ENCODE measurements around the gene AJAP1.

AJAP1 gene

GRCh38 chr1:4677608-4678007, 23.2 kb downstream of the AJAP1 start:
- Histone ChIP-seq H3K27ac (ENCODE audit: low read length) (no peak overlapping the region), H3K4me3 (ENCODE audit: low read length) (no peak overlapping the region), H2AFZ (ENCODE audit: low read length) (no peak overlapping the region), H3K36me3 (replicated peaks; ENCODE audit: insufficient read depth, low read length) (no peaks in the 10 kb centered on the region), H3K4me2 (ENCODE audit: low read depth, low read length) (no peak overlapping the region), H3K79me2 (ENCODE audit: low read length) (no peaks in the 10 kb centered on the region), H3F3A (ENCODE audit: insufficient read depth, low read length) (no peaks in the 10 kb centered on the region), H4K20me1 (ENCODE audit: insufficient read depth, low read length) (no peaks in the 10 kb centered on the region), H3K4me1 (ENCODE audit: low read length) (no peaks in the 10 kb centered on the region), H3K27me3 (replicated peaks; ENCODE audit: insufficient read depth, low read length) (peaks cover 73% of the 10 kb centered on the region), H3K9me3 (replicated peaks; ENCODE audit: insufficient read depth, low read length) (no peaks in the 10 kb centered on the region), H3K9me2 (replicated peaks; ENCODE audit: insufficient read depth, low read length) (no peaks in the 10 kb centered on the region), H3K9ac (ENCODE audit: low read length) (no peak overlapping the region)
- DNase-seq, result no peak
- TF ChIP-seq CTCF (IDR thresholded peaks at IDR 0.05; ENCODE audit: low read length), result no peak
- no peak for TF ChIP-seq EZH2 (optimal IDR thresholded peaks at IDR 0.05; ENCODE audit: low read depth, low read length)

- no peak for DNase-seq
Observed at GRCh38 chr1:4678066-4678717, 23.8 kb downstream of the AJAP1 start.

GRCh38 chr1:4681026-4681425, 26.6 kb downstream of the AJAP1 start:
- H4K20me1 ChIP-seq (ENCODE audit: insufficient read depth, low read length), result no peaks in the 10 kb centered on the region
- H3K4me2 ChIP-seq (ENCODE audit: low read depth, low read length), result no peak overlapping the region
- no peaks in the 10 kb centered on the region for H3K36me3 ChIP-seq (replicated peaks; ENCODE audit: insufficient read depth, low read length)
- H3F3A ChIP-seq (ENCODE audit: insufficient read depth, low read length), result no peaks in the 10 kb centered on the region
- no peaks in the 10 kb centered on the region for H3K4me1 ChIP-seq (ENCODE audit: low read length)
- H3K27ac ChIP-seq (ENCODE audit: low read length), result no peak overlapping the region
- H3K9me2 ChIP-seq (replicated peaks; ENCODE audit: insufficient read depth, low read length), result no peaks in the 10 kb centered on the region
- H3K27me3 ChIP-seq (replicated peaks; ENCODE audit: insufficient read depth, low read length), result peaks cover 64% of the 10 kb centered on the region
- H3K79me2 ChIP-seq (ENCODE audit: low read length), result no peaks in the 10 kb centered on the region
- no peaks in the 10 kb centered on the region for H3K9me3 ChIP-seq (replicated peaks; ENCODE audit: insufficient read depth, low read length)
- H3K4me3 ChIP-seq (ENCODE audit: low read length), result no peak overlapping the region
- no peak for DNase-seq
- TF ChIP-seq EZH2 (optimal IDR thresholded peaks at IDR 0.05; ENCODE audit: low read depth, low read length), result no peak
- no peak for TF ChIP-seq CTCF (IDR thresholded peaks at IDR 0.05; ENCODE audit: low read length)
- TF ChIP-seq EZH2phosphoT487 (IDR thresholded peaks at IDR 0.05; ENCODE audit: low read length), result no peak
- no peak overlapping the region for H2AFZ ChIP-seq (ENCODE audit: low read length)
- H3K9ac ChIP-seq (ENCODE audit: low read length), result no peak overlapping the region

More at GRCh38 chr1:4678066-4678717, 23.8 kb downstream of the AJAP1 start:
- Histone ChIP-seq H3K9me3 (replicated peaks; ENCODE audit: insufficient read depth, low read length) (no peaks in the 10 kb centered on the region), H3K4me2 (ENCODE audit: low read depth, low read length) (no peak overlapping the region), H3K79me2 (ENCODE audit: low read length) (no peaks in the 10 kb centered on the region), H3K27ac (ENCODE audit: low read length) (no peak overlapping the region), H3K36me3 (replicated peaks; ENCODE audit: insufficient read depth, low read length) (no peaks in the 10 kb centered on the region), H3F3A (ENCODE audit: insufficient read depth, low read length) (no peaks in the 10 kb centered on the region), H3K9ac (ENCODE audit: low read length) (no peak overlapping the region), H2AFZ (ENCODE audit: low read length) (no peak overlapping the region), H3K4me3 (ENCODE audit: low read length) (no peak overlapping the region), H3K4me1 (ENCODE audit: low read length) (no peaks in the 10 kb centered on the region), H3K9me2 (replicated peaks; ENCODE audit: insufficient read depth, low read length) (no peaks in the 10 kb centered on the region), H3K27me3 (replicated peaks; ENCODE audit: insufficient read depth, low read length) (peaks cover 68% of the 10 kb centered on the region), H4K20me1 (ENCODE audit: insufficient read depth, low read length) (no peaks in the 10 kb centered on the region)
- no peak for TF ChIP-seq EZH2phosphoT487 (IDR thresholded peaks at IDR 0.05; ENCODE audit: low read length)
- TF ChIP-seq EZH2 (optimal IDR thresholded peaks at IDR 0.05; ENCODE audit: low read depth, low read length), result no peak
- no peak for TF ChIP-seq CTCF (IDR thresholded peaks at IDR 0.05; ENCODE audit: low read length)

Measured in MM.1S (cell line).